Mucosa of descending colon (tissue), 3 donors: ENCODE data around the gene KLF13. TPM values are rescaled to one million over a fixed set of nuclear protein-coding genes. Genes with fewer than 3 reads are reported as not detected.
A peak's percentile ranks its signal among the peaks of the same experiment; 100 is the strongest.

ENCODE experiments used
- ATAC-seq: fragments of 200-7000 bp; cut with Tn5 transposase; one replicate; pipeline ENCODE4 v1.9.1; 2020; ENCODE audit warnings: mild to moderate bottlenecking, moderate library complexity
- DNase-seq, 3 donors: peaks; one replicate each; pipeline ENCODE4 v3.0.0-alpha.2; 2020
- H3K36me3 ChIP-seq: fragments of 200-600 bp; one replicate; pipeline ENCODE4 v1.8.0; 2021; ENCODE audit warnings: low read depth, mild to moderate bottlenecking
- H3K4me1 ChIP-seq: fragments of 200-600 bp; one replicate; pipeline ENCODE4 v1.8.0; 2021; ENCODE audit warnings: low read depth, mild to moderate bottlenecking
- H3K4me3 ChIP-seq: fragments of 200-600 bp; one replicate; pipeline ENCODE4 v1.8.0; 2021; ENCODE audit warnings: mild to moderate bottlenecking
- H3K9me3 ChIP-seq: fragments of 200-600 bp; one replicate; pipeline ENCODE4 v1.8.0; 2021; ENCODE audit warnings: mild to moderate bottlenecking
- intact Hi-C, 2 donors: fragments of 100-400 bp; cut with DNase I in 1 of 2; cut with micrococcal nuclease in 1 of 2; formaldehyde crosslinking; loops; one replicate each; pipeline versions ENCODE4 v1.11.0 to v1.11.1; 2022; cut with DNase I, micrococcal nuclease
- total RNA-seq, 3 donors: library from RNA; stranded (reverse); fragmentation: NEBNext Ultra II Directional in 2 of 3; extraction: Animal tissue kit (Norgen Biotek cat#: 25700) in 2 of 3; gene quantifications; one replicate each; pipeline versions ENCODE4 v1.2.1 to v1.2.4, GENCODE V29; 2021 to 2023
- TF ChIP-seq, protein P1 (sequence below): fragments of 200-600 bp; IDR thresholded peaks from one replicate; pipeline ENCODE4 v1.8.0; 2022; ENCODE audit warnings: antibody characterized with exemption, mild to moderate bottlenecking
- donor health status: DM: no; HTN: no; CAD: no; lungs with moderate emphysema.
- donor health status: DM: no; HTN: no; CAD: no.
- donor health status: DM: no; HTN: yes; CAD: no.

The KLF13 gene
- total RNA-seq, 3 donors from 2014 or later = 72.4 to 107 (median 91.2) TPM

DNA sequence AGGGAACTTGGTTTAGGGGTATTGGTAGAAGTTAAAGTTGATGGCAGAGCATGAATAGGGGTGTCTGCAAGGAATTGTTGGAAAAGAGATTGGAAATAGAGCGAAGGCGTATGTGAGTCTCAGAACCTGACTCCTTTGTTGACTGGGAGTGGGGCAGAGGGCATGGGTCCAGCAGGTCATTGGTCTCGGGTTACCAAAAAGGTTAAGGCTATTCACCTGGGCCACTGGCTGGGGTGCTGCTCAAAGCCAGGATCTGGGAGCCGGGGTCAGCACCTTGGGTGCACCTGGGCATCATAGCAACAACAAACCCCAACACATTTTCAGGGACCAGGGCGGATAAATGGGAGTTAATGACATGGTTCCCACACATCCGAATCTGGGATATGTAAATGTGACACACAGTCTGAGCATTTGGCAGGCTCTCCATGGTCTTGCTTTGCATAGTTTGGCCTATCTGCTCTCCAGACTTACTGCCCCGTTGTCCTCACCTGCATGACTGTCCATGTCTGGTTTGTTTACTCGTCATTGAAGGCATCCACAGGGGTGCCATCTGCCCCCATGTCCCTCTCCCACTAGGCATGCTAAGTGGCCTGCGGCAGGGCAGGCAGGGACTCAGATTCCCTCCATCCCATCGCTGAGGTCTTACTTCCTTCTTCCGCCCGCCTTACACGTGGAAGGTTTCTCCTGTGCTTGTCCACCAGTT is 10.1 kb downstream of the KLF13 start:
- peaks cover 78% of the 10 kb centered on the region for H3K4me1 ChIP-seq
- no peaks in the 10 kb centered on the region for H3K9me3 ChIP-seq
- no peak for ATAC-seq
- no peak overlapping the region for H3K4me3 ChIP-seq
- intact Hi-C loops = loop anchor here in 1 of 2 donors (10.0 kb wide), 1 partner anchor 58 kb away; no protein-coding TSS in a partner anchor
- no peaks in the 10 kb centered on the region for H3K36me3 ChIP-seq
- TF ChIP-seq, protein P1, sequence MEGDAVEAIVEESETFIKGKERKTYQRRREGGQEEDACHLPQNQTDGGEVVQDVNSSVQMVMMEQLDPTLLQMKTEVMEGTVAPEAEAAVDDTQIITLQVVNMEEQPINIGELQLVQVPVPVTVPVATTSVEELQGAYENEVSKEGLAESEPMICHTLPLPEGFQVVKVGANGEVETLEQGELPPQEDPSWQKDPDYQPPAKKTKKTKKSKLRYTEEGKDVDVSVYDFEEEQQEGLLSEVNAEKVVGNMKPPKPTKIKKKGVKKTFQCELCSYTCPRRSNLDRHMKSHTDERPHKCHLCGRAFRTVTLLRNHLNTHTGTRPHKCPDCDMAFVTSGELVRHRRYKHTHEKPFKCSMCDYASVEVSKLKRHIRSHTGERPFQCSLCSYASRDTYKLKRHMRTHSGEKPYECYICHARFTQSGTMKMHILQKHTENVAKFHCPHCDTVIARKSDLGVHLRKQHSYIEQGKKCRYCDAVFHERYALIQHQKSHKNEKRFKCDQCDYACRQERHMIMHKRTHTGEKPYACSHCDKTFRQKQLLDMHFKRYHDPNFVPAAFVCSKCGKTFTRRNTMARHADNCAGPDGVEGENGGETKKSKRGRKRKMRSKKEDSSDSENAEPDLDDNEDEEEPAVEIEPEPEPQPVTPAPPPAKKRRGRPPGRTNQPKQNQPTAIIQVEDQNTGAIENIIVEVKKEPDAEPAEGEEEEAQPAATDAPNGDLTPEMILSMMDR = no peak
- DNase-seq = no peak

DNA sequence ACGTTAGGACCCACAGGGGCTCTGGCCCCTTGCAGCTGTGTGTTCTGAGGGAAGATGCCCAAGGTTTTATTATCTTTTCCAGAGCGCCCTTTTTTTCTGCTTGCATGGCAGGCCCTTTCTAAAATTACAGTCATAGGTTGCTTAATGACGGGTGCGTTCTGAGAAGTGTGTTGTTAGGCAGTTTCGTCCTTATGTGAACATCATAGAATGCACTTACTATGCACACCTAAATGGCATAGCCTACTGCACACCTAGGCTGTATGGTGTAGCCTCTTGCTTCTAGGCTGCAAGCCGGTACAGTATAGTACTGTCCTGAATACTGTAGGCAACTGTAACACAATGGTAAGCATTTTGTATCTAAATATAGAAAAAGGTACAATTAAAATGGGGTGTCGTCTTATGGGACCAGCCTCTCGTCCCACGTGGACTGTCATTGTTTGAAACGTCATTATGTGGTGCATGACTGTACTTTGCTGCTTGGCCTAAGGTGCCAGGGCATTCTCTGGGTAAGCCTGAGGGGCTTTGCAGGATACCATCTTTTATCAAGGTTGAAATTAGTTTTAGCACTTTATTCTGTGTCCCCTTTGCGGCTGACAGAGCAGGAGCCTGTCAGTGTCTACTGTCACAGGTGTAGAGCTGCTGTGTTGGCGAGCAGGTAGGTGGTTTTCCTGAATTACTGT is 10.9 kb downstream of the KLF13 start:
- ATAC-seq (no peak), DNase-seq (no peak)
- no peaks in the 10 kb centered on the region for H3K9me3 ChIP-seq
- TF ChIP-seq, protein P1 = no peak
- no peak overlapping the region for H3K4me3 ChIP-seq
- peaks cover 81% of the 10 kb centered on the region for H3K4me1 ChIP-seq
- intact Hi-C loops = loop anchor here in 1 of 2 donors (10.0 kb wide), 1 partner anchor 57 kb away; no protein-coding TSS in a partner anchor
- no peaks in the 10 kb centered on the region for H3K36me3 ChIP-seq

DNA sequence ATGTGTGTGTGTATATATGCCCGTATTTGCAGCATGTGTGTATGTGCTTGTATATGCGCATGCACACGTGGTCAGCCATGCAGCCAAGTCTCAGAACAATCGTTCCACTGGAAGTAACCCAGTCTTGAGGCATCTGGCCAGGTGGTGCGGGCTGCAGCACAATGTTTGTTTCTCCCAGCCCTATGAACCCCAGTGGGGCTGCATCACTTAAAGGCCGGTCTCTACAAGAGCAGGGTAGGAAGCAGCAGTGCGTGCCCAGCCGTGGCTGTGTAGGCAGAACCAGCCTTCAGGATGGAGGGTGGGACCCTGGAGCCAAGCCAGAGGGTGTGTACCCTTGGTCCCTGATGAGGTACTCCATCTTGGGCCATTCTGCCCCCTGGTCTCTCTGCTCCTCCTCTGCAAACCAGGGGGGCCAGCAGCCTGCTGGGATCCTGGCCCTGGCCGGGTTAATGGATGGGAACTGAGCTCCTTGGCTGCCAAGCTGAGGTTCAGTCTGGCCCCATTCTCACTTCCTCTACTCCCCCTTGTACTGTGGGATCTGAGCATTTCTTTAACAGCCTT is 11.8 kb downstream of the KLF13 start:
- ATAC-seq (peak; percentile 27), DNase-seq (peak in 2 of 3 donors; percentile 52 to 72)
- TF ChIP-seq, protein P1 = no peak
- no peaks in the 10 kb centered on the region for H3K36me3 ChIP-seq
- H3K4me1 ChIP-seq = peaks cover 82% of the 10 kb centered on the region
- no peak overlapping the region for H3K4me3 ChIP-seq
- intact Hi-C loops = loop anchor here in 1 of 2 donors (10.0 kb wide), 1 partner anchor 56 kb away; no protein-coding TSS in a partner anchor
- H3K9me3 ChIP-seq = no peaks in the 10 kb centered on the region

DNA sequence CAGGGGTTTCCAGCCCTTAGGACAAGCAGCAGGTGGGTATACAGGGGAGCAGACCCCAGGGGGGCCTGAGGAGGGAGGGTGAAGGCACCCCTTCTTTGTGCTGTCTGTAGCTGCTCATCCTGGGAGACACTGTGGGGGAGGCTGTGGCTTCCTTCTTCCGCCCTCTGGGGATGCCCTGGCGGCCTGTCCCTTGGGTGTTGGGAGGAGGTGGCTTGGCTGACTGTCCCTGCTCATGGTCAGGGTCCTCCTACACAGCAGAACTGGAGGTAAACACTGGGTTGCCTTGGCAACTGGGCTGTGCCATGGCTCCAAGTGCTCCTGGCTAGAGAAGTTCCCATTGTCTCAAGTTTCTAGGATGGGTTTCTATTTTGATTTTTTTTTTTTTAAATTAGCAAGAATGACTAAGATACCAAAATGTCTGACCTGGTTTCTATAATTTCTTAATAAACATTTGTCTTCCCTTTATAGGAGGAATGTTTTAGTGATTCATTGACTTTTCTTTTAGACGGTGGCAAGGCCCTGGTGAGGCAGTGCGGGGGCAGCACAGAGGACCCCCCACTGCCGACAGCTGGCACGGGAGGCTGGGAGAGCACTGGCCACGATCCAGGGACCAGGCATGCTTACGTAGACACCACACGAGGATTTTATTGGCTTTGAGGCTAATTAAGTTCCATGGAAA is 12.4 kb downstream of the KLF13 start:
- Histone ChIP-seq H3K36me3 (no peaks in the 10 kb centered on the region), H3K9me3 (no peaks in the 10 kb centered on the region), H3K4me3 (no peak overlapping the region), H3K4me1 (peaks cover 85% of the 10 kb centered on the region)
- DNase-seq (peak in 2 of 3 donors; percentile 43 to 73), ATAC-seq (peak; percentile 45)
- TF ChIP-seq, protein P1 = no peak
- intact Hi-C loops = loop anchor here in 1 of 2 donors (10.0 kb wide), 1 partner anchor 56 kb away; no protein-coding TSS in a partner anchor

DNA sequence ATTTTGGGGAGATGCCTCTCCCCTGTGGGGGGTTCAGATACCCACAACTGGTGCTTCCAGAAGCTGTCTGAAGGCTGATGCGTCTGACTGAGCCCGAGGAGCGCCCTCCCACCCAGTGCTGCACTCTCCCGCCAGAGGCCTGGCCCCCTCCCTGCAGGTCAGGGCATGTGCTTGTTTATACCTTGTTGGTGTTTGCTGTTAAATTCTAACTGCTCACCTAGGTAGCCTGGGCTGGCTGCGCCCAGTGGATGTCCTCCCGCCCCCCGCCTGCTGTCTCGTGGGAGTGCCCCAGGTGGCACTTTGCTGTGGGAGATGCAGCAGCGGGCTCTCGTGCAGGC is 12.9 kb downstream of the KLF13 start:
- DNase-seq (peak in 1 of 3 donors; percentile 7), ATAC-seq (no peak)
- Histone ChIP-seq H3K9me3 (no peaks in the 10 kb centered on the region), H3K4me3 (no peak overlapping the region), H3K4me1 (peaks cover 90% of the 10 kb centered on the region), H3K36me3 (no peaks in the 10 kb centered on the region)
- TF ChIP-seq, protein P1 = no peak
- intact Hi-C loops = loop anchor here in 1 of 2 donors (10.0 kb wide), 1 partner anchor 55 kb away; no protein-coding TSS in a partner anchor
